Endodermal cell (in vitro differentiated cells): ENCODE measurements around the gene SLIRP. TPM values are rescaled to one million over a fixed set of nuclear protein-coding genes. Genes with fewer than 3 reads are reported as not detected.

Source experiments
- DNase-seq: peaks from one replicate; pipeline ENCODE4 v3.0.0-alpha.2; 2017
- H3K27ac ChIP-seq: 2 replicates; pipeline ENCODE4 v1.5.1; 2013; ENCODE audit warnings: mild to moderate bottlenecking, low read depth, low read length, moderate library complexity
- H3K27me3 ChIP-seq: 2 replicates; pipeline ENCODE4 v1.6.1; 2013; ENCODE audit warnings: mild to moderate bottlenecking, low read length, moderate library complexity; ENCODE audit not compliant: insufficient read depth, control insufficient read depth, poor library complexity, severe bottlenecking
- H3K36me3 ChIP-seq: 2 replicates; pipeline ENCODE4 v1.7.0; 2013; ENCODE audit warnings: mild to moderate bottlenecking, low read length, moderate library complexity; ENCODE audit not compliant: control insufficient read depth, insufficient read depth
- H3K4me1 ChIP-seq: one replicate; pipeline ENCODE4 v1.7.0; 2013; ENCODE audit warnings: low read length; ENCODE audit not compliant: control insufficient read depth, insufficient read depth
- H3K4me3 ChIP-seq: 2 replicates; pipeline ENCODE4 v1.5.1; 2013; ENCODE audit warnings: mild to moderate bottlenecking, low read length, moderate library complexity
- H3K9ac ChIP-seq: 2 replicates; pipeline ENCODE4 v1.6.1; 2013; ENCODE audit warnings: mild to moderate bottlenecking, low read length, moderate library complexity; ENCODE audit not compliant: poor library complexity, severe bottlenecking; ENCODE audit errors: extremely low read depth
- H3K9me3 ChIP-seq: 2 replicates; pipeline ENCODE4 v1.6.1; 2013; ENCODE audit warnings: mild to moderate bottlenecking, low read length, moderate library complexity; ENCODE audit not compliant: control insufficient read depth
- H3K27ac Mint-ChIP-seq: 2 replicates; pipeline ENCODE4 v1.8.0; 2020; ENCODE audit warnings: mixed read lengths
- H3K27me3 Mint-ChIP-seq: 2 replicates; pipeline ENCODE4 v1.8.0; 2021; ENCODE audit warnings: mild to moderate bottlenecking, mixed read lengths; ENCODE audit not compliant: insufficient read depth
- H3K36me3 Mint-ChIP-seq: 2 replicates; pipeline ENCODE4 v1.8.0; 2020; ENCODE audit warnings: low read depth, mixed read lengths
- H3K4me1 Mint-ChIP-seq: 2 replicates; pipeline ENCODE4 v1.8.0; 2020; ENCODE audit warnings: mixed read lengths
- H3K4me3 Mint-ChIP-seq: 2 replicates; pipeline ENCODE4 v1.8.0; 2020; ENCODE audit warnings: mild to moderate bottlenecking, moderate library complexity, mixed read lengths
- H3K9me3 Mint-ChIP-seq: 2 replicates; pipeline ENCODE4 v1.8.0; 2020; ENCODE audit warnings: mild to moderate bottlenecking, mixed read lengths
- WGBS, 2 experiments: methylation state at CpG; one replicate each; pipeline versions ENCODE4 v1.1.5 to v1.1.7; 2013; ENCODE audit warnings: missing lambda C conversion rate in 2 of 2, mixed read lengths in 1 of 2; ENCODE audit not compliant: insufficient coverage in 1 of 2, insufficient read length in 1 of 2; 5-methylcytosine and 5-hydroxymethylcytosine counted together
- total RNA-seq, 2 donors: library from RNA; stranded (reverse); fragmentation: NEBNext Ultra II Directional in 1 of 2; extraction: Animal tissue kit (Norgen Biotek cat#: 25700) in 1 of 2; gene quantifications; 2 replicates in 1 of 2; 3 replicates in 1 of 2; pipeline ENCODE4 v1.2.1, GENCODE V29; 2021
- TF ChIP-seq, protein P1 (sequence below): fragments of 200-600 bp; sonication (generic); conservative IDR thresholded peaks from 2 replicates; pipeline ENCODE4 v1.5.0; 2021; ENCODE audit warnings: antibody characterized with exemption, mild to moderate bottlenecking

The SLIRP gene
- total RNA-seq, 2 donors from 2014 or later, result 228 to 237 TPM

DNA sequence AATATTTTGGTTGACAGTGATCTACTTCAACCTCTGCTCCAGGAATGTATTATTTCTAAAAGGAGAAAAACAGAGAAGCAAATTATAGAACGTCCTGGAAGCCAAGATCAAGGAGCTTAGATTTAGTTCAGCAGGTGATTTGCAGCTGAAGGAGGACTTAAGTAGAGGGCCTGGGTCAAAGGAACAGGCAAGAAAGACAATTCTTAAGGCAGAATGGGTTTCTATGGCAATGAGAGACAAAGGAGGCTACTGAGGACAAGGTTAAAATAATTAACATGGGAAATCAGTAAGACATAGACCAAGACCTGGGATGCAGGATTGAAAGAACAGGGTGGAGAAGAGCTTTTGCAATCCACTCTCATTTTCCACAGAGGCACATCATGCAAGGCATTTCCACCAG lies 55.4 kb downstream of the SLIRP start:
- H3K36me3 Mint-ChIP-seq, result peaks cover 1% of the 10 kb centered on the region
- H3K9me3 ChIP-seq, result no peaks in the 10 kb centered on the region
- no peak overlapping the region for H3K4me3 ChIP-seq
- no peak overlapping the region for H3K27ac ChIP-seq
- no peak overlapping the region for H3K9ac ChIP-seq
- DNase-seq, result no peak
- no peaks in the 10 kb centered on the region for H3K4me1 ChIP-seq
- TF ChIP-seq, protein P1, sequence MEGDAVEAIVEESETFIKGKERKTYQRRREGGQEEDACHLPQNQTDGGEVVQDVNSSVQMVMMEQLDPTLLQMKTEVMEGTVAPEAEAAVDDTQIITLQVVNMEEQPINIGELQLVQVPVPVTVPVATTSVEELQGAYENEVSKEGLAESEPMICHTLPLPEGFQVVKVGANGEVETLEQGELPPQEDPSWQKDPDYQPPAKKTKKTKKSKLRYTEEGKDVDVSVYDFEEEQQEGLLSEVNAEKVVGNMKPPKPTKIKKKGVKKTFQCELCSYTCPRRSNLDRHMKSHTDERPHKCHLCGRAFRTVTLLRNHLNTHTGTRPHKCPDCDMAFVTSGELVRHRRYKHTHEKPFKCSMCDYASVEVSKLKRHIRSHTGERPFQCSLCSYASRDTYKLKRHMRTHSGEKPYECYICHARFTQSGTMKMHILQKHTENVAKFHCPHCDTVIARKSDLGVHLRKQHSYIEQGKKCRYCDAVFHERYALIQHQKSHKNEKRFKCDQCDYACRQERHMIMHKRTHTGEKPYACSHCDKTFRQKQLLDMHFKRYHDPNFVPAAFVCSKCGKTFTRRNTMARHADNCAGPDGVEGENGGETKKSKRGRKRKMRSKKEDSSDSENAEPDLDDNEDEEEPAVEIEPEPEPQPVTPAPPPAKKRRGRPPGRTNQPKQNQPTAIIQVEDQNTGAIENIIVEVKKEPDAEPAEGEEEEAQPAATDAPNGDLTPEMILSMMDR, result no peak
- H3K27me3 ChIP-seq, result no peaks in the 10 kb centered on the region
- H3K4me3 Mint-ChIP-seq, result no peak overlapping the region
- 33 to 50% methylated on average over 1 of the region's 1 CpG for WGBS, 2 experiments
- no peak overlapping the region for H3K27ac Mint-ChIP-seq
- no peaks in the 10 kb centered on the region for H3K9me3 Mint-ChIP-seq
- H3K27me3 Mint-ChIP-seq, result peaks cover 4% of the 10 kb centered on the region
- H3K36me3 ChIP-seq, result peaks cover 5% of the 10 kb centered on the region
- peaks cover 13% of the 10 kb centered on the region for H3K4me1 Mint-ChIP-seq

DNA sequence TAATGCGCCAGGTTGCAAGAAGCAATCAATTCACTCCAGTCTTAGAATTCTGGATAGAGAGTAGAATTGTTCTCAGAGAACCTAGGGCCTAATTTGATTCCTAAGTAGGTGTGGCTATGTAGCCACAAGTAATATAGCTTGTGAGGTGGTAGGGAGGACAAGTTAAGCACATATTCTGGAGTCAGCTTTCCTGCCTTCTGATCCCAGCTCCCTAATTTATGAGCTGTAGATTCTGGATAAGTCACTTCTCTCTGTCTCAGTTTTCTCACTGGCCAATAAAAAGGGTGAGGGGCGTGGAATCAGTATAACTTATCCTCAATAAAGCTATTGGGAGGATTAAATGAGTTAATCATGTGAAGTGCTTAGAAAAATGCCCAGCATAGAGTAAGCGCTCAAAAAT lies 56.1 kb downstream of the SLIRP start:
- no peaks in the 10 kb centered on the region for H3K9me3 Mint-ChIP-seq
- no peak for DNase-seq
- Histone ChIP-seq H3K4me1 (no peaks in the 10 kb centered on the region), H3K27ac (no peak overlapping the region), H3K9ac (no peak overlapping the region), H3K9me3 (no peaks in the 10 kb centered on the region), H3K36me3 (no peaks in the 10 kb centered on the region), H3K27me3 (no peaks in the 10 kb centered on the region), H3K4me3 (no peak overlapping the region)
- TF ChIP-seq, protein P1, result no peak
- 88 to 100% methylated on average over 2 to 3 of the region's 3 CpGs for WGBS, 2 experiments
- H3K27me3 Mint-ChIP-seq, result peaks cover 6% of the 10 kb centered on the region
- H3K36me3 Mint-ChIP-seq, result no peaks in the 10 kb centered on the region
- H3K27ac Mint-ChIP-seq, result no peak overlapping the region
- no peak overlapping the region for H3K4me3 Mint-ChIP-seq
- H3K4me1 Mint-ChIP-seq, result peaks cover 13% of the 10 kb centered on the region

Other genes with a start within 250 kb of the SLIRP start
- 1 to 10 TPM; 1.3 to 1.6 TPM for gene ISM2, start 209.3 kb upstream of the SLIRP start, total RNA-seq
- 10 to 100 TPM; 32.6 to 32.7 TPM for gene SPTLC2, start 91.5 kb upstream of the SLIRP start, total RNA-seq
- gene ALKBH1, start 80 bp upstream of the SLIRP start, total RNA-seq, result 10 to 100 TPM; 11.0 to 15.1 TPM
- gene SNW1, start 53.1 kb downstream of the SLIRP start, total RNA-seq, result 10 to 100 TPM; 60.8 to 87.8 TPM
- 1 to 10 TPM; 6.9 to 7.4 TPM for gene ADCK1, start 92.0 kb downstream of the SLIRP start, total RNA-seq